K562 (cell line): Measurements from ENCODE around the gene KSR2. TPM values are rescaled to one million over a fixed set of nuclear protein-coding genes. Genes with fewer than 3 reads are reported as not detected.

Source experiments
- ATAC-seq: fragments of 200-7000 bp; cut with Tn5 transposase; 3 replicates; pipeline ENCODE4 v1.9.1; 2020; ENCODE audit warnings: moderate library complexity
- BruUV-seq: library from RNA; stranded (reverse); fragments of 400-500 nt; replicated peaks from 2 replicates; lab custom pipeline; 2021; lab: Mats Ljungman, UMichigan
- CTCF ChIA-PET: fragments of 300-600 bp; formaldehyde crosslinking; extraction: SDS; loops from one replicate; lab custom pipeline; 2021; ENCODE audit warnings: low intra/inter-chr PET ratio; lab: Yijun Ruan, JAX
- POLR2A ChIA-PET: fragments of 300-600, 350-650 bp; sonication (Branson Sonifier 250); formaldehyde crosslinking; extraction: SDS; loops from one replicate; lab custom pipeline; 2021; ENCODE audit warnings: antibody characterized with exemption, inconsistent platforms; lab: Yijun Ruan, JAX
- DNase-seq, 4 experiments: peaks; one replicate each; pipeline versions ENCODE4 v3.0.0 to v3.0.0-alpha.2; 2011 to 2018; ENCODE audit warnings: low spot score in 3 of 4, mixed read lengths in 3 of 4; ENCODE audit errors: extremely low read depth in 1 of 4
- FAIRE-seq: peaks from 2 replicates; lab custom pipeline; 2011; peaks lifted over from hg19 to GRCh38; lab: Jason Lieb, UNC
- H2AFZ ChIP-seq: 2 replicates; pipeline ENCODE4 v1.6.0; 2011; ENCODE audit warnings: low read depth, low read length, control low read depth, inconsistent platforms
- H3K27ac ChIP-seq: fragments of 200-600 bp; 3 replicates; pipeline ENCODE4 v1.8.0; 2011; ENCODE audit warnings: low read depth, mild to moderate bottlenecking, control low read depth, inconsistent platforms, low read length, moderate library complexity, mixed read lengths; ENCODE audit errors: extremely low read depth
- H3K27me3 ChIP-seq, 2 experiments: fragments of 300-600 bp in 1 of 2; 2 replicates in 1 of 2; 3 replicates in 1 of 2; pipeline versions ENCODE4 v1.6.0 to v1.8.0; 2011; ENCODE audit warnings: inconsistent platforms in 2 of 2, low read length in 2 of 2, mild to moderate bottlenecking in 1 of 2, mixed read lengths in 1 of 2, moderate library complexity in 1 of 2; ENCODE audit not compliant: control insufficient read depth in 2 of 2, insufficient read depth in 2 of 2
- H3K36me3 ChIP-seq: fragments of 300-600 bp; 3 replicates; pipeline ENCODE4 v1.8.0; 2011; ENCODE audit warnings: mild to moderate bottlenecking, low read length, inconsistent platforms; ENCODE audit not compliant: control insufficient read depth, insufficient read depth
- H3K4me1 ChIP-seq, 2 experiments: fragments of 200-600 bp in 1 of 2; replicated peaks in 1 of 2; 2 replicates in 1 of 2; 3 replicates in 1 of 2; pipeline versions ENCODE4 v1.5.1 to v1.8.0; 2011; ENCODE audit warnings: inconsistent platforms in 2 of 2, low read length in 2 of 2, mild to moderate bottlenecking in 1 of 2, mixed read lengths in 1 of 2, moderate library complexity in 1 of 2; ENCODE audit not compliant: control insufficient read depth in 2 of 2, insufficient read depth in 2 of 2
- H3K4me2 ChIP-seq: 2 replicates; pipeline ENCODE4 v1.6.1; 2011; ENCODE audit warnings: low read length, control low read depth, inconsistent platforms, mixed read lengths; ENCODE audit not compliant: insufficient read depth
- H3K4me3 ChIP-seq: fragments of 200-600 bp; sonication (generic), shearing (Covaris generic); 2 replicates; pipeline ENCODE4 v1.5.1; 2016; ENCODE audit warnings: control low read depth, inconsistent platforms
- H3K79me2 ChIP-seq: fragments of 200-600 bp; 3 replicates; pipeline ENCODE4 v1.8.0; 2011; ENCODE audit warnings: low read length, inconsistent platforms; ENCODE audit not compliant: control insufficient read depth, insufficient read depth
- H3K9ac ChIP-seq, 2 experiments: 2 replicates each; pipeline versions ENCODE4 v1.6.0 to v1.6.1; 2011; ENCODE audit warnings: low read depth in 2 of 2, low read length in 2 of 2, control low read depth in 1 of 2, inconsistent platforms in 1 of 2, mild to moderate bottlenecking in 1 of 2, mixed read lengths in 1 of 2; ENCODE audit not compliant: insufficient read depth in 1 of 2
- H3K9me1 ChIP-seq: one replicate; pipeline ENCODE4 v1.6.0; 2011; ENCODE audit warnings: inconsistent platforms, mild to moderate bottlenecking, low read length, moderate library complexity; ENCODE audit not compliant: control insufficient read depth, insufficient read depth
- H3K9me3 ChIP-seq: replicated peaks from 2 replicates; pipeline ENCODE4 v1.5.1; 2011; ENCODE audit warnings: low read depth, low read length, inconsistent platforms; ENCODE audit not compliant: control insufficient read depth, insufficient read depth
- H4K20me1 ChIP-seq: replicated peaks from 2 replicates; pipeline ENCODE4 v1.6.1; 2011; ENCODE audit warnings: low read length, inconsistent platforms, mixed read lengths; ENCODE audit not compliant: control insufficient read depth, insufficient read depth
- BACH1 ChIP-seq: fragments of 200-800 bp; sonication (Bioruptor generic); IDR thresholded peaks from 2 replicates; pipeline ENCODE4 v1.6.1; 2016; ENCODE audit warnings: missing genetic modification characterization, missing compliant biosample characterization
- EP300 ChIP-seq: IDR thresholded peaks from 2 replicates; pipeline ENCODE4 v1.6.1; 2012; ENCODE audit warnings: low read length, improper control_type of control experiment
- MAFK ChIP-seq: IDR thresholded peaks from 2 replicates; pipeline ENCODE4 v1.6.1; 2011; ENCODE audit warnings: low read length, improper control_type of control experiment
- RBM14 ChIP-seq: fragments of 200-400 bp; formaldehyde crosslinking; IDR thresholded peaks from 2 replicates; pipeline ENCODE4 v1.6.1; 2018; ENCODE audit warnings: low read depth, mild to moderate bottlenecking, low read length, moderate library complexity, borderline replicate concordance; ENCODE audit not compliant: insufficient read depth
- SMARCB1 ChIP-seq: IDR thresholded peaks from 2 replicates; pipeline ENCODE4 v1.6.1; 2011; ENCODE audit warnings: improper control_type of control experiment, low read depth; ENCODE audit not compliant: insufficient read length
- SRSF7 ChIP-seq: fragments of 200-400 bp; formaldehyde crosslinking; optimal IDR thresholded peaks from 2 replicates; pipeline ENCODE3; 2017; ENCODE audit warnings: mild to moderate bottlenecking, low read depth, low read length
- TEAD2 ChIP-seq: fragments of 450-650 bp; IDR thresholded peaks from 2 replicates; pipeline ENCODE4 v1.6.1; 2016; ENCODE audit warnings: missing genetic modification characterization, control low read depth, missing compliant biosample characterization
- USF1 ChIP-seq: sonication (generic); formaldehyde crosslinking; IDR thresholded peaks from 2 replicates; pipeline ENCODE4 v1.9.0; 2022; ENCODE audit warnings: mild to moderate bottlenecking, missing genetic modification reagents
- VEZF1 ChIP-seq: fragments of 200-800 bp; sonication (Bioruptor generic); IDR thresholded peaks from 2 replicates; pipeline ENCODE4 v1.6.1; 2017; ENCODE audit warnings: missing genetic modification characterization, missing compliant biosample characterization
- ZNF24 ChIP-seq: fragments of 450-650 bp; IDR thresholded peaks from 2 replicates; pipeline ENCODE4 v1.6.1; 2016
- ZNF354B ChIP-seq: fragments of 250-450 bp; sonication (Bioruptor Pico); IDR thresholded peaks from 2 replicates; pipeline ENCODE4 v1.4.0; 2020
- WGBS: fragments of 100-300 bp; shearing (Covaris generic); methylation state at CpG from one replicate; pipeline ENCODE4 v1.1.6; 2016; ENCODE audit warnings: low coverage, mixed read lengths; ENCODE audit not compliant: insufficient coverage; ENCODE audit errors: missing lambda C conversion rate; 5-methylcytosine and 5-hydroxymethylcytosine counted together
- in situ Hi-C: fragments of 300-500 bp; cut with MboI; formaldehyde crosslinking; loops from 4 replicates; pipeline ENCODE4 v1.15.0; 2018; ENCODE audit warnings: inconsistent platforms, mixed read lengths
- intact Hi-C: fragments of 100-400 bp; cut with micrococcal nuclease; formaldehyde crosslinking; loops from 2 replicates; pipeline ENCODE4 v1.14.2; 2022
- polyA plus RNA-seq, 8 experiments: library from polyadenylated mRNA; depleted of rRNA in 4 of 8; stranded (reverse) in 5 of 8; unstranded in 3 of 8; fragments of >200 nt; fragmentation: Nextera tagmentation in 2 of 8; fragmentation: Illumina TruSeq in 1 of 8; extraction: Ambion mirVana in 2 of 8; extraction: Trizol in 1 of 8; gene quantifications; 2 replicates each; pipeline versions ENCODE4 v1.2.1 to v1.2.3, GENCODE V29; 2011 to 2014; ENCODE audit warnings: inconsistent platforms in 1 of 8, missing spikeins in 1 of 8
- total RNA-seq, 7 experiments: library from RNA; depleted of rRNA in 6 of 7; stranded (reverse); fragments of >200 nt in 6 of 7; fragmentation: Illumina TruSeq in 2 of 7; extraction: Trizol in 2 of 7; gene quantifications; 2 replicates each; pipeline versions ENCODE4 v1.2.1 to v1.2.3, GENCODE V29; 2011 to 2021; ENCODE audit warnings: low replicate concordance in 1 of 7
- TF ChIP-seq, protein P1 (sequence below): fragments of 250-450 bp; sonication (Bioruptor Pico); IDR thresholded peaks from 2 replicates; pipeline ENCODE4 v1.5.1; 2021; ENCODE audit warnings: mild to moderate bottlenecking
- TF ChIP-seq, protein P2 (sequence below): sonication (generic); formaldehyde crosslinking; IDR thresholded peaks from 2 replicates; pipeline ENCODE4 v1.8.0; 2022; ENCODE audit warnings: missing genetic modification reagents, mild to moderate bottlenecking, borderline replicate concordance
- TF ChIP-seq, protein P3 (sequence below), 2 experiments: fragments of 450-650 bp; IDR thresholded peaks; 2 replicates each; pipeline ENCODE4 v1.6.1; 2016
- TF ChIP-seq, protein P4 (sequence below), 2 experiments: fragments of 450-650 bp in 1 of 2; sonication (generic) in 1 of 2; formaldehyde crosslinking; conservative IDR thresholded peaks; 2 replicates each; pipeline versions ENCODE4 v1.4.0 to v1.8.1; 2020 to 2022; ENCODE audit warnings: mild to moderate bottlenecking in 1 of 2, missing genetic modification reagents in 1 of 2

Gene KSR2
- total and polyA plus RNA-seq, 9 of the 15 experiments (the other 6 are each of a cell fraction or from before 2014, with no cell fraction given), result not detected

GRCh38 chr12:117516034-117516433, 452.8 kb downstream of the KSR2 start:
- Histone ChIP-seq H3K4me1 (no peaks in the 10 kb centered on the region), H4K20me1 (no peaks in the 10 kb centered on the region), H3K4me2 (no peak overlapping the region), H3K79me2 (no peaks in the 10 kb centered on the region), H3K36me3 (no peaks in the 10 kb centered on the region), H3K9me1 (no peaks in the 10 kb centered on the region), H3K27ac (no peak overlapping the region), H3K9ac (no peak overlapping the region), H3K9me3 (no peaks in the 10 kb centered on the region), H2AFZ (no peak overlapping the region), H3K27me3 (peaks cover 0 to 11% of the 10 kb centered on the region in 2 experiments; a peak in 3 of 5 replicates), H3K4me3 (no peak overlapping the region)
- ChIA-PET POLR2A (interaction anchor here (1.0 kb wide), 1 partner anchor 9 kb away, joined by 3 read pairs; no protein-coding TSS in a partner anchor), CTCF (no interaction called here)
- no peak for DNase-seq
- no peak for FAIRE-seq
- in situ Hi-C loops (no loop called here), intact Hi-C loops (no loop called here)
- WGBS, result 0% methylated on average over 4 of the region's 4 CpGs
- BruUV-seq, result no TSS peak
- ATAC-seq, result no peak
- TF ChIP-seq ZNF354B (CRISPR knock-in tag) (no peak), ZNF24 (no peak), RBM14 (no peak), TEAD2 (tag) (no peak), USF1 (CRISPR knock-in tag) (no peak), EP300 (no peak), SMARCB1 (no peak), MAFK (no peak), VEZF1 (CRISPR knock-in tag) (no peak), SRSF7 (no peak), BACH1 (tag) (no peak)
- TF ChIP-seq, protein P1, sequence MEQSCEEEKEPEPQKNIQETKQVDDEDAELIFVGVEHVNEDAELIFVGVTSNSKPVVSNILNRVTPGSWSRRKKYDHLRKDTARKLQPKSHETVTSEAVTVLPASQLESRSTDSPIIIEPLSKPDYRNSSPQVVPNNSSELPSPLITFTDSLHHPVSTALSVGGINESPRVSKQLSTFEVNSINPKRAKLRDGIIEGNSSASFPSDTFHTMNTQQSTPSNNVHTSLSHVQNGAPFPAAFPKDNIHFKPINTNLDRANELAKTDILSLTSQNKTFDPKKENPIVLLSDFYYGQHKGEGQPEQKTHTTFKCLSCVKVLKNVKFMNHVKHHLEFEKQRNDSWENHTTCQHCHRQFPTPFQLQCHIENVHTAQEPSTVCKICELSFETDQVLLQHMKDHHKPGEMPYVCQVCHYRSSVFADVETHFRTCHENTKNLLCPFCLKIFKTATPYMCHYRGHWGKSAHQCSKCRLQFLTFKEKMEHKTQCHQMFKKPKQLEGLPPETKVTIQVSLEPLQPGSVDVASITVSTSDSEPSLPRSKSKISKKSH, result no peak
- TF ChIP-seq, protein P2, sequence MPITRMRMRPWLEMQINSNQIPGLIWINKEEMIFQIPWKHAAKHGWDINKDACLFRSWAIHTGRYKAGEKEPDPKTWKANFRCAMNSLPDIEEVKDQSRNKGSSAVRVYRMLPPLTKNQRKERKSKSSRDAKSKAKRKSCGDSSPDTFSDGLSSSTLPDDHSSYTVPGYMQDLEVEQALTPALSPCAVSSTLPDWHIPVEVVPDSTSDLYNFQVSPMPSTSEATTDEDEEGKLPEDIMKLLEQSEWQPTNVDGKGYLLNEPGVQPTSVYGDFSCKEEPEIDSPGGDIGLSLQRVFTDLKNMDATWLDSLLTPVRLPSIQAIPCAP (CRISPR knock-in tag), result no peak
- TF ChIP-seq, protein P3, sequence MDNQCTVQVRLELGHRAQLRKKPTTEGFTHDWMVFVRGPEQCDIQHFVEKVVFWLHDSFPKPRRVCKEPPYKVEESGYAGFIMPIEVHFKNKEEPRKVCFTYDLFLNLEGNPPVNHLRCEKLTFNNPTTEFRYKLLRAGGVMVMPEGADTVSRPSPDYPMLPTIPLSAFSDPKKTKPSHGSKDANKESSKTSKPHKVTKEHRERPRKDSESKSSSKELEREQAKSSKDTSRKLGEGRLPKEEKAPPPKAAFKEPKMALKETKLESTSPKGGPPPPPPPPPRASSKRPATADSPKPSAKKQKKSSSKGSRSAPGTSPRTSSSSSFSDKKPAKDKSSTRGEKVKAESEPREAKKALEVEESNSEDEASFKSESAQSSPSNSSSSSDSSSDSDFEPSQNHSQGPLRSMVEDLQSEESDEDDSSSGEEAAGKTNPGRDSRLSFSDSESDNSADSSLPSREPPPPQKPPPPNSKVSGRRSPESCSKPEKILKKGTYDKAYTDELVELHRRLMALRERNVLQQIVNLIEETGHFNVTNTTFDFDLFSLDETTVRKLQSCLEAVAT (IDR thresholded peaks at IDR 0.05), result no peak
- TF ChIP-seq, protein P4, sequence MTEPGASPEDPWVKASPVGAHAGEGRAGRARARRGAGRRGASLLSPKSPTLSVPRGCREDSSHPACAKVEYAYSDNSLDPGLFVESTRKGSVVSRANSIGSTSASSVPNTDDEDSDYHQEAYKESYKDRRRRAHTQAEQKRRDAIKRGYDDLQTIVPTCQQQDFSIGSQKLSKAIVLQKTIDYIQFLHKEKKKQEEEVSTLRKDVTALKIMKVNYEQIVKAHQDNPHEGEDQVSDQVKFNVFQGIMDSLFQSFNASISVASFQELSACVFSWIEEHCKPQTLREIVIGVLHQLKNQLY (CRISPR knock-in tag; conservative IDR thresholded peaks at IDR 0.05), result no peak
